ENCODE results near the gene FMN1.

GRCh38 chr15:32908872-32909271 is 285.6 kb downstream of the FMN1 start:
- TF ChIP-seq CTCF (IDR thresholded peaks at IDR 0.05) (no peak), POLR2AphosphoS5 (IDR thresholded peaks at IDR 0.05; ENCODE audit: low read depth, low read length) (no peak)
